Measurements from ENCODE around the gene CDCP2.

DNA sequence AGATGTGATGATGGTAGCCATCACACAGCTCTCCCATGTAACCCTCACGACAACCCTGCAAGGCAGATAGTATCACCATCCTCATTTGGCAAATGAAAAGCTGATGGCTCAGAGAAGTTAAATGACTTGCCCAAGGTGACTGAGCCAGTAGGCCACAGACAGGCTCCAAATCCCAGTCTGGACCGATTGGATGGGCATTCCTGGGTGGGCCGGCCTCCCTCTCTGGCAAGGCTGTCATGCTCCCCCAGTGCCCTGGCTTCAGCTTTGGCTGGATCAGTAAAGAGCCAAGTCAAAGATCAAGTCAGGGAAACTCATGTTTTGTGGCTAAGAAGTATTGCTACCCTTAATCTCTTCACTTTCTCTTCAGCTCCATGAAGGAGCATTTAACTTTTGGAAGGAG is 41.2 kb downstream of the CDCP2 start:
- TF ChIP-seq PPARA (CRISPR knock-in tag; IDR thresholded peaks at IDR 0.05; ENCODE audit: borderline replicate concordance) (no peak), ZFP30 (CRISPR knock-in tag; IDR thresholded peaks at IDR 0.05) (no peak), ZNF565 (CRISPR knock-in tag; conservative IDR thresholded peaks at IDR 0.05; ENCODE audit: low read depth) (no peak), GLIS3 (CRISPR knock-in tag; IDR thresholded peaks at IDR 0.05) (no peak), PATZ1 (CRISPR knock-in tag; IDR thresholded peaks at IDR 0.05; ENCODE audit: borderline replicate concordance) (no peak), ZFP3 (CRISPR knock-in tag; IDR thresholded peaks at IDR 0.05) (no peak), ARNTL (CRISPR knock-in tag; IDR thresholded peaks at IDR 0.05; ENCODE audit: borderline replicate concordance, low read depth) (no peak), RARB (CRISPR knock-in tag; IDR thresholded peaks at IDR 0.05) (no peak), SNAI2 (CRISPR knock-in tag; IDR thresholded peaks at IDR 0.05) (no peak)

Data from SK-N-SH treated with all-trans-retinoic acid at 6 μM for 48 hours (cell line).